Effector memory CD4-positive, alpha-beta T cell (primary cell): ENCODE data around the gene WDR6.
"Not testable (repeated sequence)": the region's sequence is repeated elsewhere in the genome, so short reads cannot be mapped to it uniquely, and the experiment has no call there.

ENCODE experiments used
- DNase-seq, 3 donors: peaks; one replicate each; pipeline ENCODE4 v3.0.0-alpha.2; 2020
- H3K27ac ChIP-seq: 2 replicates; pipeline ENCODE4 v1.7.0; 2013; ENCODE audit warnings: mild to moderate bottlenecking, low read length, moderate library complexity; ENCODE audit not compliant: insufficient read depth, poor library complexity, severe bottlenecking
- H3K27me3 ChIP-seq: replicated peaks from 2 replicates; pipeline ENCODE4 v1.7.0; 2013; ENCODE audit warnings: mild to moderate bottlenecking, low read length; ENCODE audit not compliant: insufficient read depth, control insufficient read depth, poor library complexity, severe bottlenecking
- H3K36me3 ChIP-seq: 2 replicates; pipeline ENCODE4 v1.7.0; 2013; ENCODE audit warnings: mild to moderate bottlenecking, low read length, moderate library complexity; ENCODE audit not compliant: control insufficient read depth, insufficient read depth
- H3K4me1 ChIP-seq: 2 replicates; pipeline ENCODE4 v1.7.0; 2013; ENCODE audit warnings: low read length, mild to moderate bottlenecking; ENCODE audit not compliant: control insufficient read depth, insufficient read depth, poor library complexity, severe bottlenecking
- H3K4me3 ChIP-seq: 2 replicates; pipeline ENCODE4 v1.7.0; 2013; ENCODE audit warnings: low read length, low read depth, mild to moderate bottlenecking; ENCODE audit not compliant: insufficient read depth, poor library complexity, severe bottlenecking
- H3K9me3 ChIP-seq: 2 replicates; pipeline ENCODE4 v1.7.0; 2013; ENCODE audit warnings: mild to moderate bottlenecking, low read length, moderate library complexity; ENCODE audit not compliant: control insufficient read depth

The WDR6 gene

DNA sequence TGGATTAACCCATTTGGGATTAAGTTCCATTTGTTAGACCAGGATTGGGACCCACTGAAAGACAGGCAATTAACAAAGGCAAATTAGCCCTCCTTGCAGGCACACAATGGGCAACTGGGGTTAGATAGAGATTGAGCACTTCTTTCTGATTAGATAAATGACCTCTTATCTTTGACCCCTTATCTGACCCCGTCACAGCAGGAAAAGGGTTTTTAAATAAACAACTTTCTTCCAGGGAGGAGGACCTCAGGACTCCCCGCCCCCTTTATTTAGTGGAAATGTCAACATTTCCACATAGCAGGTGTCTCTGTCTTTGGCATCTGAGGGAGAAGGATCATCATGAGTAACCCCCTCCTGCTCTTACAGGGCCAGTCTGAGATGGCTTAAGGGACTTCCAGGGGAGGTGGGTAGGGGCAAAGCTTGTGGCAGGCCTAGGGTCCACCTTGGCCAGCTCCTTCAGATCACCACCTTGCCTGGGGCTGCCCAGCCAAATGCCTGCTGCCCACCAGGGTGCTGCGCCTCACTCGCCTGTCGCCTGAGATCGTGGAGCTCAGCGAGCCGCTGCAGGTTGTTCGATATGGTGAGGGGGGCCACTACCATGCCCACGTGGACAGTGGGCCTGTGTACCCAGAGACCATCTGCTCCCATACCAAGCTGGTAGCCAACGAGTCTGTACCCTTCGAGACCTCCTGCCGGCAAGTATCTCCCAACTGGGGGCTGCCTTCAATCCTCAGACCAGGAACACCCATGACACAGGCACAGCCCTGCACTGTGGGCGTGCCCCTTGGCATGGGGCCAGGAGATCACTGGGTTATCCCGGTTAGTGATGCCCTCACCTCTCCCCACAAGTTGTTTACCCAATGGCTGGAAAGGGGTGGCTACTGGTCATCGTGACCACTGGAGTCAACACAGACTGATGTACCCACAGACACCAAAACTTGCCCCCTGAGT lies 2.6 kb upstream of the WDR6 start:
- Histone ChIP-seq H3K4me3 (no peak overlapping the region), H3K36me3 (no peaks in the 10 kb centered on the region), H3K27ac (no peak overlapping the region), H3K27me3 (no peaks in the 10 kb centered on the region), H3K4me1 (peaks cover 16% of the 10 kb centered on the region), H3K9me3 (no peaks in the 10 kb centered on the region)
- DNase-seq = no peak

DNA sequence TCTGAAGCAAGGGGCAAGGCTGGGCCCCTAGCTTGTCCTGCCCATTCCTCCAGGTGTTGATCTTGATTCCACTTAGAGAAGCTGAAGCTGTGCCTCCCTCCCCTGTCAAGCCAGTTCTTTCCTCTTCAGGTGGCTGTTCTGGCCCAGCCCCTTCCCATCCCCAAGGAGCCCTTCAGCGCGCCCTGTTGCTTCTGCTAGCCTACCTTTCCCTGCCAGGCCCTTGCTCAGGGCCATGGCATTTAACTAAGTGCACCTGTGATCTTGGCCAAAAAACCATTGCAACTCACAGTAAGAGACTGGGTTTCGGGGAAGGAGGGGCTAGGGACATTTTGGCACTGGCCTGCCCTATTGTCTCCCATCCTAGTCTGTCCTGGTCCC lies 1.9 kb upstream of the WDR6 start:
- Histone ChIP-seq H3K36me3 (no peaks in the 10 kb centered on the region), H3K4me1 (peaks cover 16% of the 10 kb centered on the region), H3K4me3 (no peak overlapping the region), H3K9me3 (no peaks in the 10 kb centered on the region), H3K27me3 (no peaks in the 10 kb centered on the region), H3K27ac (no peak overlapping the region)
- no peak for DNase-seq

- no peak overlapping the region for H3K4me3 ChIP-seq
These were observed 1.2 kb upstream of the WDR6 start for GRCh38 chr3:49005998-49006397.

DNA sequence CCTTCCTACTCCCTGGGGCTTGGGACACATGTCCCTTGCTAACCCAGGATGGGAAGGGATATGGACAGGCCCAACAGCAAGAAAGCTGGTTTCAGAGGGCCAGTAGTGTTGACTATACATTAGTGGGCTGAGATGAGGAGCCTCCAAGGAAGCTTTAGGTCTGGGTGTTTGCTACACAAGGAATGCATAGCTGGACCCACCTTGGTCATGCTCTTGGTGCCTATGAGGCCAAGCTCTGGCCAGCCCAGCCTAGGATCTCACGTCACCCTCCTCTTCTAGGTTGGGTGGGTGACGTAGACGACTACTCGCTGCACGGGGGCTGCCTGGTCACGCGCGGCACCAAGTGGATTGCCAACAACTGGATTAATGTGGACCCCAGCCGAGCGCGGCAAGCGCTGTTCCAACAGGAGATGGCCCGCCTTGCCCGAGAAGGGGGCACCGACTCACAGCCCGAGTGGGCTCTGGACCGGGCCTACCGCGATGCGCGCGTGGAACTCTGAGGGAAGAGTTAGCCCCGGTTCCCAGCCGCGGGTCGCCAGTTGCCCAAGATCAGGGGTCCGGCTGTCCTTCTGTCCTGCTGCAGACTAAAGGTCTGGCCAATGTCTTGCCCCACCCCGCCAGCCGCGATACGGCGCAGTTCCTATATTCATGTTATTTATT lies 653 bp upstream of the WDR6 start:
- Histone ChIP-seq H3K4me1 (peaks cover 16% of the 10 kb centered on the region), H3K27me3 (no peaks in the 10 kb centered on the region), H3K9me3 (no peaks in the 10 kb centered on the region), H3K27ac (peak overlapping the region; percentile 89), H3K4me3 (peak overlapping the region; percentile 74), H3K36me3 (peaks cover 2% of the 10 kb centered on the region)
- no peak for DNase-seq

More at GRCh38 chr3:49005998-49006397, 1.2 kb upstream of the WDR6 start:
- no peaks in the 10 kb centered on the region for H3K36me3 ChIP-seq
- H3K4me1 ChIP-seq = peaks cover 16% of the 10 kb centered on the region
- DNase-seq = no peak
- no peaks in the 10 kb centered on the region for H3K9me3 ChIP-seq
- H3K27me3 ChIP-seq = no peaks in the 10 kb centered on the region
- no peak overlapping the region for H3K27ac ChIP-seq

DNA sequence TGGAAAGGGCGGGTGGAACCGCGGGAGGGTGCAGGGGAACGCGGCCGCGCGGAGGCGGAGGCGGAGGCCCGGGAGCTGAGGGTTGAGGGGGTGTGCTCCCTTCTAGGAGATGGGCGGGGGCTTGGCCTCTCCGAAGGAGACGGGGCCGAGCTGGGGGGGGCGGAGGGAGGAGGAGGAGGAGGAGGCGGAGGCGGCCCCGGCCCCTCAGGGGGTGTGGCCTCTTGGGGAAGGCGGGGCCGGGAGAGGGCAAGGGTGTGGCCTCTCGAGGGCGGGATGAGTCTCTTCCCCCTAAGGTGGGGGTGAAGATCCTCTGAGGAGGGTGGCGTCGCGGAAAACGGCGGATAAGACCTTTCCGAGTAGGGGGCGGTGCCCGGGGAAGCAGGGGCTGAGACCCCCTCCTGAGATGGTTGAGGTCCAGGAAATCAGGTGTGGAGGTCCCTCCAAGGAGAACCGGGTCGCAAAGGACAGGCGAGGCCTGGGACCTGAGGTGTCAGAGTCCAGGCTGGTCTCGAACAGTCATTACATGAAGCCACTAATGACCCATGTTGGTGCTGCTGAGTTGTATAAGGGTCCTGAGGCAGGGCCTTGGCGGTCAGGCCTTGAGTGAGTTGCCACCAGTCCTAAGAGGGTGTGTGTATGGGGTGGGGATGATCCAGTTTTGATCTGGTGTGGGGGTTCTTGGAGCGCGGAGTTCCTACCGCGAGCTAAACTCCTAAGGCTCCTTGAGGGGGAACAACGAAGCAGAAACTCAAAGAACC lies 759 bp downstream of the WDR6 start:
- H3K27ac ChIP-seq = peak overlapping the region; percentile 89
- H3K4me3 ChIP-seq = peak overlapping the region; percentile 74
- no peaks in the 10 kb centered on the region for H3K27me3 ChIP-seq
- DNase-seq = peak; percentile 81 to 86 (median 85)
- no peaks in the 10 kb centered on the region for H3K9me3 ChIP-seq
- H3K4me1 ChIP-seq = peaks cover 16% of the 10 kb centered on the region
- peaks cover 15% of the 10 kb centered on the region for H3K36me3 ChIP-seq

DNA sequence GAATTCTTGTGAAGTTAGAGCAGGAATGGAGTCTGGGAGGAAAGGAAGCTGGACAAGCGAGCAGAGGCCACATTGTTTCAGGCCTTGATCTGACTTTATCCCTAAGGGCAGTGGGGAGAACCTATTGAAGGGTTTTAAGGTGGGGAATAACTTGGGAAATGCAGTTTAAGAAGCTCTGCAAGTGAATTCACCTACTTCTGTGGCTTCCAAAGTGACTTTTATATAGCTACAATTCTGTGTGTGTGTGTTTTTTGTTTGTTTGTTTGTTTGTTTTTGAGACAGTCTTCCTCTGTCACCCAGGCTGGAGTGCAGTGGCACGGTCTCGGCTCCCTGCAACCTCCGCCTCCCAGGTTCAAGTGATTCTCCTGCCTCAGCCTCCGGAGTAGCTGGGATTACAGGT lies 1.4 kb downstream of the WDR6 start:
- H3K27me3 ChIP-seq, DNase-seq: not testable (repeated sequence)
- peaks cover 22% of the 10 kb centered on the region for H3K36me3 ChIP-seq

DNA sequence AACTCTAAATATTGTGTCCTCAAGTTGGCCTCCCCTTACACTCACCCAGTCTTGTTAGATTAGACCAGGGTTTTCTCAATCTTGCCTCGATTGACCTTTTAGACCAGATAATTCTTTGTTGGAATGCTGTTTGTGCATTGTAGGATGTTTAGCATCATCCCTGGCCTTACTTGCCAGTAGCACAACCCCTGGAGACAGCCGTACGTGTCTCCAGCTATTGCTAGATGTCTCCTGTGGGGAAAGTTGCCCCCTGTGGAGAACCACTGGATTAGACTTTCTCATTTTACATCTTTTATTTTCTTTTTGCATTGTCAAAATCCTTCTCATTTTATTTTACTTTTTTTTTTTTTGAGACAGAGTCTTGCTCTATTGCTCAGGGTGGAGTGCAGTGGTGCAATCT lies 2.2 kb downstream of the WDR6 start:
- Histone ChIP-seq H3K9me3 (no peaks in the 10 kb centered on the region), H3K27ac (no peak overlapping the region), H3K27me3 (no peaks in the 10 kb centered on the region), H3K36me3 (peaks cover 29% of the 10 kb centered on the region), H3K4me1 (peaks cover 16% of the 10 kb centered on the region), H3K4me3 (no peak overlapping the region)
- DNase-seq = no peak

More for the DNA sequence above, 1.4 kb downstream of the WDR6 start:
- not testable (repeated sequence) for H3K4me3 ChIP-seq, H3K27ac ChIP-seq, H3K9me3 ChIP-seq
- peaks cover 16% of the 10 kb centered on the region for H3K4me1 ChIP-seq

- Histone ChIP-seq H3K36me3 (peaks cover 46% of the 10 kb centered on the region), H3K9me3 (no peaks in the 10 kb centered on the region), H3K27ac (no peak overlapping the region), H3K4me1 (peaks cover 11% of the 10 kb centered on the region), H3K4me3 (no peak overlapping the region), H3K27me3 (no peaks in the 10 kb centered on the region)
- DNase-seq = no peak
These were observed 5.3 kb downstream of the WDR6 start for GRCh38 chr3:49012441-49013017.

DNA sequence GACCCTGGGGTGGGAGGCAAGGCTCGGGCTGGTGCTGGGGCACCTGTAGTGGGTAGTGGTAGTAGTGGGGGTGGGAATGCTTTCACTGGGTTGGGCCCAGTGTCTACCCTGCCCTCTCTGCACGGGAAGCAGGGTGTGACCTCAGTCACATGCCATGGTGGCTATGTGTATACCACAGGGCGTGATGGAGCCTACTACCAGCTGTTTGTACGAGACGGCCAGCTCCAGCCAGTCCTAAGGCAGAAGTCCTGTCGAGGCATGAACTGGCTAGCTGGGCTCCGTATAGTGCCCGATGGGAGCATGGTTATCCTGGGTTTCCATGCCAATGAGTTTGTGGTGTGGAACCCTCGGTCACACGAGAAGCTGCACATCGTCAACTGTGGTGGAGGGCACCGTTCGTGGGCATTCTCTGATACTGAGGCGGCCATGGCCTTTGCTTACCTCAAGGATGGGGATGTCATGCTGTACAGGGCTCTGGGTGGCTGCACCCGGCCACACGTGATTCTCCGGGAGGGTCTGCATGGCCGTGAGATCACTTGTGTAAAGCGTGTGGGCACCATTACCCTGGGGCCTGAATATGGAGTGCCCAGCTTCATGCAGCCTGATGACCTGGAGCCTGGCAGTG lies 6.0 kb downstream of the WDR6 start:
- H3K4me1 ChIP-seq = peaks cover 9% of the 10 kb centered on the region

More for the DNA sequence above, 6.0 kb downstream of the WDR6 start:
- no peak for DNase-seq
- H3K27ac ChIP-seq = no peak overlapping the region
- H3K36me3 ChIP-seq = peaks cover 46% of the 10 kb centered on the region
- H3K27me3 ChIP-seq = no peaks in the 10 kb centered on the region
- H3K9me3 ChIP-seq = no peaks in the 10 kb centered on the region
- no peak overlapping the region for H3K4me3 ChIP-seq
